Neural cell (in vitro differentiated cells): ENCODE data around the gene SAG. TPM values are rescaled to one million over a fixed set of nuclear protein-coding genes. Genes with fewer than 3 reads are reported as not detected.

Experiments used
- H2AFZ ChIP-seq: fragments of 200-600, 300-800 bp; sonication (generic), shearing (Covaris generic); 2 replicates; pipeline ENCODE4 v1.6.0; 2014; ENCODE audit warnings: low read depth, mild to moderate bottlenecking, antibody characterized with exemption, low read length, moderate library complexity
- H3F3A ChIP-seq: fragments of 200-600 bp; shearing (Covaris generic); 2 replicates; pipeline ENCODE4 v1.6.1; 2016; ENCODE audit warnings: mild to moderate bottlenecking, moderate library complexity, mixed read lengths, antibody characterized with exemption, low read length; ENCODE audit not compliant: insufficient read depth, poor library complexity, severe bottlenecking
- H3K27ac ChIP-seq: fragments of 200-600, 300-800 bp; sonication (generic), shearing (Covaris generic); 2 replicates; pipeline ENCODE4 v1.5.1; 2014; ENCODE audit warnings: mild to moderate bottlenecking, low read length, moderate library complexity
- H3K27me3 ChIP-seq: fragments of 300-800, 200-600 bp; sonication (generic), shearing (Covaris generic); 2 replicates; pipeline ENCODE4 v1.6.0; 2014; ENCODE audit warnings: mild to moderate bottlenecking, low read depth, low read length, moderate library complexity; ENCODE audit not compliant: insufficient read depth
- H3K36me3 ChIP-seq: fragments of 300-800, 200-600 bp; sonication (generic), shearing (Covaris generic); 2 replicates; pipeline ENCODE4 v1.5.1; 2014; ENCODE audit warnings: mild to moderate bottlenecking, antibody characterized with exemption, low read length, moderate library complexity; ENCODE audit not compliant: insufficient read depth
- H3K4me2 ChIP-seq: fragments of 300-800, 200-600 bp; sonication (generic), shearing (Covaris generic); 2 replicates; pipeline ENCODE4 v1.6.0; 2014; ENCODE audit warnings: mild to moderate bottlenecking, low read length
- H3K4me3 ChIP-seq: fragments of 300-800, 200-600 bp; sonication (generic), shearing (Covaris generic); 2 replicates; pipeline ENCODE4 v1.5.1; 2014; ENCODE audit warnings: mild to moderate bottlenecking, low read length, moderate library complexity
- H3K79me2 ChIP-seq: fragments of 200-600 bp; shearing (Covaris generic); replicated peaks from 2 replicates; pipeline ENCODE4 v1.6.0; 2014; ENCODE audit warnings: mild to moderate bottlenecking, low read length, moderate library complexity; ENCODE audit not compliant: insufficient read depth
- H3K9ac ChIP-seq: fragments of 300-800, 200-600 bp; sonication (generic), shearing (Covaris generic); 2 replicates; pipeline ENCODE4 v1.6.1; 2016; ENCODE audit warnings: mild to moderate bottlenecking, low read length, mixed read lengths
- H3K9me2 ChIP-seq: fragments of 200-600 bp; shearing (Covaris generic); 2 replicates; pipeline ENCODE4 v1.6.1; 2016; ENCODE audit warnings: mild to moderate bottlenecking, low read length, mixed read lengths; ENCODE audit not compliant: insufficient read depth
- H3K9me3 ChIP-seq: fragments of 200-600, 300-800 bp; sonication (generic), shearing (Covaris generic); 2 replicates; pipeline ENCODE4 v1.6.1; 2016; ENCODE audit warnings: mild to moderate bottlenecking, mixed run types, low read length, moderate library complexity, mixed read lengths
- H4K20me1 ChIP-seq: fragments of 200-600 bp; shearing (Covaris generic); 2 replicates; pipeline ENCODE4 v1.6.1; 2016; ENCODE audit warnings: mild to moderate bottlenecking, mixed run types; ENCODE audit not compliant: insufficient read depth
- CTCF ChIP-seq: fragments of 450-650 bp; IDR thresholded peaks from 2 replicates; pipeline ENCODE4 v1.5.1; 2014; ENCODE audit warnings: antibody characterized with exemption, mild to moderate bottlenecking, moderate library complexity; ENCODE audit not compliant: poor library complexity, severe bottlenecking
- EP300 ChIP-seq: fragments of 450-650 bp; conservative IDR thresholded peaks from 2 replicates; pipeline ENCODE4 v1.6.1; 2014; ENCODE audit warnings: antibody characterized with exemption, mild to moderate bottlenecking, moderate library complexity; ENCODE audit not compliant: poor library complexity, severe bottlenecking
- EZH2 ChIP-seq: fragments of 200-600, 300-800 bp; shearing (Covaris generic), sonication (generic); IDR thresholded peaks from 2 replicates; pipeline ENCODE4 v1.6.1; 2014; ENCODE audit warnings: antibody characterized with exemption, low read length, borderline replicate concordance, mild to moderate bottlenecking; ENCODE audit not compliant: insufficient read depth, poor library complexity, severe bottlenecking
- MXI1 ChIP-seq: fragments of 450-650 bp; conservative IDR thresholded peaks from 2 replicates; pipeline ENCODE4 v1.6.1; 2014; ENCODE audit warnings: antibody characterized with exemption, mild to moderate bottlenecking; ENCODE audit not compliant: poor library complexity, severe bottlenecking
- POLR2AphosphoS5 ChIP-seq: IDR thresholded peaks from 2 replicates; pipeline ENCODE4 v1.6.1; 2012
- RAD21 ChIP-seq: fragments of 450-650 bp; conservative IDR thresholded peaks from 2 replicates; pipeline ENCODE4 v1.6.1; 2014; ENCODE audit warnings: antibody characterized with exemption, mild to moderate bottlenecking, moderate library complexity
- REST ChIP-seq: IDR thresholded peaks from 2 replicates; pipeline ENCODE4 v1.6.1; 2012; ENCODE audit warnings: borderline replicate concordance
- SMC3 ChIP-seq: fragments of 450-650 bp; conservative IDR thresholded peaks from 2 replicates; pipeline ENCODE4 v1.6.1; 2014; ENCODE audit warnings: antibody characterized with exemption, mild to moderate bottlenecking, moderate library complexity; ENCODE audit not compliant: poor library complexity
- TAF1 ChIP-seq: IDR thresholded peaks from 2 replicates; pipeline ENCODE4 v1.6.1; 2012; ENCODE audit warnings: low read depth
- polyA plus RNA-seq: library from polyadenylated mRNA; depleted of rRNA; stranded (reverse); fragments of >200 nt; gene quantifications from 2 replicates; pipeline ENCODE4 v1.2.3, GENCODE V29; 2014

The SAG gene
- polyA plus RNA-seq, 1 donor from 2014 or later: not detected

GRCh38 chr2:233353769-233354499 is 46.3 kb downstream of the SAG start, which contains the start of gene DGKD:
DGKD (plus strand) TSS chr2:233354494; CDS start chr2:233354519, 25 bp downstream.
- H3K4me3 ChIP-seq: peak within 1 kb of the TSS; percentile 85
- H3K79me2 ChIP-seq: peaks cover 16% of the 10 kb centered on the region
- no peaks in the 10 kb centered on the region for H3K9me2 ChIP-seq
- TF ChIP-seq POLR2AphosphoS5 (no peak), SMC3 (no peak), CTCF (no peak), EZH2 (no peak), EP300 (no peak), RAD21 (no peak), REST (no peak), MXI1 (no peak), TAF1 (no peak)
- no peaks in the 10 kb centered on the region for H3F3A ChIP-seq
- peak within 1 kb of the TSS; percentile 72 for H3K4me2 ChIP-seq
- peaks cover 3% of the 10 kb centered on the region for H3K27me3 ChIP-seq
- H3K36me3 ChIP-seq: no peaks in the 10 kb centered on the region
- no peaks in the 10 kb centered on the region for H4K20me1 ChIP-seq
- no peaks in the 10 kb centered on the region for H3K9me3 ChIP-seq
- H2AFZ ChIP-seq: peak within 1 kb of the TSS; percentile 43
- peak within 1 kb of the TSS; percentile 63 for H3K9ac ChIP-seq
- H3K27ac ChIP-seq: peak within 1 kb of the TSS; percentile 35

- peak; percentile 20 for TF ChIP-seq MXI1
- TF ChIP-seq RAD21: no peak
- no peaks in the 10 kb centered on the region for H3K9me3 ChIP-seq
- H3K36me3 ChIP-seq: no peaks in the 10 kb centered on the region
- no peak overlapping the region for H2AFZ ChIP-seq
- peaks cover 16% of the 10 kb centered on the region for H3K79me2 ChIP-seq
- H3K27me3 ChIP-seq: peaks cover 3% of the 10 kb centered on the region
- no peak overlapping the region for H3K27ac ChIP-seq
- peak overlapping the region; percentile 47 for H3K9ac ChIP-seq
- H4K20me1 ChIP-seq: no peaks in the 10 kb centered on the region
- H3F3A ChIP-seq: no peaks in the 10 kb centered on the region
- H3K4me3 ChIP-seq: peak overlapping the region; percentile 85
- no peaks in the 10 kb centered on the region for H3K9me2 ChIP-seq
- no peak overlapping the region for H3K4me2 ChIP-seq
Observed at GRCh38 chr2:233354500-233354924, 46.9 kb downstream of the SAG start.
